ENCODE data around the gene TAS2R14.

GRCh38 chr12:10967409-10967808 is 28.3 kb upstream of the TAS2R14 start:
- TF ChIP-seq MAX (CRISPR knock-in tag; IDR thresholded peaks at IDR 0.05) (no peak), CTCF (IDR thresholded peaks at IDR 0.05) (no peak), ZNF317 (CRISPR knock-in tag; IDR thresholded peaks at IDR 0.05; ENCODE audit: borderline replicate concordance, low read depth) (no peak), ZNF232 (CRISPR knock-in tag; IDR thresholded peaks at IDR 0.05) (no peak), FOXJ3 (CRISPR knock-in tag; IDR thresholded peaks at IDR 0.05; ENCODE audit: borderline replicate concordance) (no peak), ZBTB21 (CRISPR knock-in tag; IDR thresholded peaks at IDR 0.05; ENCODE audit: borderline replicate concordance) (no peak), ZNF263 (CRISPR knock-in tag; IDR thresholded peaks at IDR 0.05; ENCODE audit: low read depth) (no peak), GABPB1 (CRISPR knock-in tag; IDR thresholded peaks at IDR 0.05) (no peak), MYBL2 (CRISPR knock-in tag; IDR thresholded peaks at IDR 0.05) (no peak)
- TF ChIP-seq, protein P1, sequence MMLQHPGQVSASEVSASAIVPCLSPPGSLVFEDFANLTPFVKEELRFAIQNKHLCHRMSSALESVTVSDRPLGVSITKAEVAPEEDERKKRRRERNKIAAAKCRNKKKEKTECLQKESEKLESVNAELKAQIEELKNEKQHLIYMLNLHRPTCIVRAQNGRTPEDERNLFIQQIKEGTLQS (CRISPR knock-in tag; conservative IDR thresholded peaks at IDR 0.05) = no peak
- TF ChIP-seq, protein P2, sequence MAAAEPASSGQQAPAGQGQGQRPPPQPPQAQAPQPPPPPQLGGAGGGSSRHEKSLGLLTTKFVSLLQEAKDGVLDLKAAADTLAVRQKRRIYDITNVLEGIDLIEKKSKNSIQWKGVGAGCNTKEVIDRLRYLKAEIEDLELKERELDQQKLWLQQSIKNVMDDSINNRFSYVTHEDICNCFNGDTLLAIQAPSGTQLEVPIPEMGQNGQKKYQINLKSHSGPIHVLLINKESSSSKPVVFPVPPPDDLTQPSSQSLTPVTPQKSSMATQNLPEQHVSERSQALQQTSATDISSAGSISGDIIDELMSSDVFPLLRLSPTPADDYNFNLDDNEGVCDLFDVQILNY (CRISPR knock-in tag; IDR thresholded peaks at IDR 0.05) = no peak
- TF ChIP-seq, protein P3, sequence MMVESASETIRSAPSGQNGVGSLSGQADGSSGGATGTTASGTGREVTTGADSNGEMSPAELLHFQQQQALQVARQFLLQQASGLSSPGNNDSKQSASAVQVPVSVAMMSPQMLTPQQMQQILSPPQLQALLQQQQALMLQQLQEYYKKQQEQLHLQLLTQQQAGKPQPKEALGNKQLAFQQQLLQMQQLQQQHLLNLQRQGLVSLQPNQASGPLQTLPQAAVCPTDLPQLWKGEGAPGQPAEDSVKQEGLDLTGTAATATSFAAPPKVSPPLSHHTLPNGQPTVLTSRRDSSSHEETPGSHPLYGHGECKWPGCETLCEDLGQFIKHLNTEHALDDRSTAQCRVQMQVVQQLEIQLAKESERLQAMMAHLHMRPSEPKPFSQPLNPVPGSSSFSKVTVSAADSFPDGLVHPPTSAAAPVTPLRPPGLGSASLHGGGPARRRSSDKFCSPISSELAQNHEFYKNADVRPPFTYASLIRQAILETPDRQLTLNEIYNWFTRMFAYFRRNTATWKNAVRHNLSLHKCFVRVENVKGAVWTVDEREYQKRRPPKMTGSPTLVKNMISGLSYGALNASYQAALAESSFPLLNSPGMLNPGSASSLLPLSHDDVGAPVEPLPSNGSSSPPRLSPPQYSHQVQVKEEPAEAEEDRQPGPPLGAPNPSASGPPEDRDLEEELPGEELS (CRISPR knock-in tag; IDR thresholded peaks at IDR 0.05) = no peak

Measured in WTC11 (cell line).